Inflammatory macrophage treated with lipopolysaccharide for 1 hour (primary cell): ENCODE measurements around the gene CPT1B.
A peak's percentile ranks its signal among the peaks of the same experiment; 100 is the strongest.
"Not testable (repeated sequence)": the region's sequence is repeated elsewhere in the genome, so short reads cannot be mapped to it uniquely, and the experiment has no call there.

ENCODE experiments used
- DNase-seq, 2 donors: peaks; one replicate each; pipeline ENCODE4 v3.0.0-alpha.2; 2020 to 2022

The CPT1B gene

DNA sequence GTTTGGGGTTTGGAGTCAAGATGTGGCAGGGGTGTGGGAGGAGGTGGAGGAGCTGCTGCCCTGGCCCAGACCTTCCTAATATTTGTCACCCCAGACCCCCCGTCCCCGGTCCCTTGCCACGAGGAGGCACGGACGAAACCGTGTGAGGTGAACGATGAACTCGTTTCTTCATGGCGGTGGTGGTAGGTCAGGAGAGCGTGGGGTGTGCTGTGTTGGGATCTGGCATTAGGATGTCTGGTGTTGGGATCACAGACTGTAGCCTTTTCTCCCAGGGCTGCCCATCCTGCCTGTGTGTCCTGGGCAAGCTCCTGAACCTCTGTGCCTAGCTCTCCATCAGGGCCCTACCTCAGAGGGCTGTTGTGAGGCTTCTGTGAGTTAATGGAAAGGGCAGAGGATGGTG lies 30.8 kb upstream of the CPT1B start:
- no peak for DNase-seq

GRCh38 chr22:50608058-50608840 lies 30.0 kb upstream of the CPT1B start:
- DNase-seq = not testable (repeated sequence)

- DNase-seq = no peak
Measured at GRCh38 chr22:50607659-50608020, 29.4 kb upstream of the CPT1B start.

- DNase-seq = no peak
Measured at GRCh38 chr22:50606946-50607658, 28.9 kb upstream of the CPT1B start.

- DNase-seq = no peak
Measured at GRCh38 chr22:50606165-50606945, 28.1 kb upstream of the CPT1B start.

GRCh38 chr22:50605613-50606074 lies 27.4 kb upstream of the CPT1B start:
- no peak for DNase-seq

GRCh38 chr22:50605002-50605612 lies 26.9 kb upstream of the CPT1B start:
- DNase-seq = no peak

GRCh38 chr22:50604256-50605001 lies 26.2 kb upstream of the CPT1B start:
- no peak for DNase-seq

DNA sequence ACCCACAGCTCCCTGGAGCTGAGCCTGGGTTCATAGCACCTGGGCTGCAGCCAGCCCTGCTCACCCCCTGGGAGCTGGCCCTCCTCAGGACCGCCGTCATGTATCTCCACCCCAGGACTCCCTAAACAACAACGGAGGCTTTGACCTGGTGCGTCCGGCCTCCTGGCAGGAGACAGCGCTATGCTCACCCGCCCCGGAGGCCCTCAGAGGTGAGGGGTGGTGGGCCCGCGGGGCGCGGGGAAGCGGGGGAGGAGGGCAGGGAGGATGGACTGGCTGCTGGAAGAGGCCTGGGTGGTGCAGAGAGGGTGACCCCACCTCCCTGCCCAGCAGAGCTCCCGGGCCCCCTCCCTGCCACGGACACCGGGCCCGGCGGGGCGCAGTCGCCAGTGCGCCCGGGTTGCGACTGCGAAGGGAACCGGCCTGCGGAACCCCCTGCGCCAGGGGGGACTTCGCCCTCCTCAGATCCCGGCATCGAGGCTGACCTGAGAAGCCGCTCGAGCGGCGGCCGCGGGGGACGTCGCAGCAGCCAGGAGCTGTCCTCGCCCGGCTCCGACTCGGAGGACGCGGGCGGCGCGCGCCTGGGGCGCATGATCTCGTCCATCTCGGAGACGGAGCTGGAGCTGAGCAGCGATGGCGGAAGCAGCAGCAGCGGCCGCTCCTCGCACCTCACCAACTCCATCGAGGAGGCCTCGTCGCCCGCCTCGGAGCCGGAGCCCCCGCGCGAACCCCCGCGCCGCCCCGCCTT lies 25.5 kb upstream of the CPT1B start:
- DNase-seq = no peak

- DNase-seq = no peak
Measured at GRCh38 chr22:50602338-50602700, 24.1 kb upstream of the CPT1B start.

DNA sequence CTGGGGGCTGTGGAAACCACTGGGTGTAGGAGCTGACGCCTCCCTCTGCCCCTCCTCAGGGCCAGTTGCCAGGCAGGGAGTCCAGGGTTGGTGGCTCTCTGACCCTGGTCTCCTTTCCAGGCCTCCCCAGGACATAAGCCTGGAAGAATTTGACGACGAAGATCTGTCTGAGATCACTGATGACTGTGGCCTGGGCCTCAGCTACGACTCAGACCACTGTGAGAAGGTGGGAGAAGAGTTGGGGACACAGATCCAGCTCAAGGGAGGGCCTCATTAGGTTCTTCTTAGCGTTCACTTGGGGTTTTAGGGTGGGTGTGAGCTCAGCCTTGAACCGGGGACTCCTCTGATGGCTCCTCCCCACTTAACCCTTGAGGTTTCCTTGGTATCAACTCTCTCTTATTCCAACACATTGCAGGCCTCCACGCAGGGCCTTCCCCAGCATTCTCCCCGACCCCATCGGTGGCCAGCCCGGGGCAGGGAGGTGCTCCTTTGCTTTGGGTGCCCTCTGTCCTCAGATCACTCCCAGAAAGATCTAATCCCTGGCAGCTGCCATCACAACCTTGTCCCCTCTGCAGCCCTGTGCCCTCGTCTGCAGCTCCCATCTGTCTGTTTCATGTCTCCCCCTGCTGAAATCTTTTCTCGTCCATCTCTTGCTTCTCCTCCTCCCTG lies 23.6 kb upstream of the CPT1B start:
- no peak for DNase-seq

- DNase-seq = no peak
Measured at GRCh38 chr22:50600967-50601668, 22.9 kb upstream of the CPT1B start.

DNA sequence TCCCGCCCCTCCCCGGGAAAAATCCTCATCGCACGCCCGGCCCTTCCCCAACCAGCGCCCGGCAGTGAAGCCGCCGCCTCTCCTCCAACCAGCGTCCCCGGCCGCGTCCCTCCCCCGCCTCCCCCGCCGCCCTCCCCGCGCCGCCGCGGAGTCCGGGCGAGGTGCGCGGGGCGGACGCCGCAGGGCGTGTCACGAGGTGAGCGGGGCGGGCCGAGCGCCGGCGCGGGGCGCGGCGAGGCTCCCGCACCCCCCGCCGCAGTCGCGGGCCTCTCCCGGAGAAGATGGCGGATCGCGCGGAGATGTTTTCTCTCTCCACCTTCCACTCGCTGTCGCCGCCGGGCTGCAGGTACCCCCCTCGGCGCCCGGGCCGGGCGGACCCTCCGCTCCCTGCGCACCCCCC lies 22.3 kb upstream of the CPT1B start, which contains the start of gene MAPK8IP2:
TSS of gene MAPK8IP2 (plus strand) at position 256 of the 400 bp plus-strand sequence. CDS start at position 282, 26 bp downstream.
- no peak for DNase-seq

DNA sequence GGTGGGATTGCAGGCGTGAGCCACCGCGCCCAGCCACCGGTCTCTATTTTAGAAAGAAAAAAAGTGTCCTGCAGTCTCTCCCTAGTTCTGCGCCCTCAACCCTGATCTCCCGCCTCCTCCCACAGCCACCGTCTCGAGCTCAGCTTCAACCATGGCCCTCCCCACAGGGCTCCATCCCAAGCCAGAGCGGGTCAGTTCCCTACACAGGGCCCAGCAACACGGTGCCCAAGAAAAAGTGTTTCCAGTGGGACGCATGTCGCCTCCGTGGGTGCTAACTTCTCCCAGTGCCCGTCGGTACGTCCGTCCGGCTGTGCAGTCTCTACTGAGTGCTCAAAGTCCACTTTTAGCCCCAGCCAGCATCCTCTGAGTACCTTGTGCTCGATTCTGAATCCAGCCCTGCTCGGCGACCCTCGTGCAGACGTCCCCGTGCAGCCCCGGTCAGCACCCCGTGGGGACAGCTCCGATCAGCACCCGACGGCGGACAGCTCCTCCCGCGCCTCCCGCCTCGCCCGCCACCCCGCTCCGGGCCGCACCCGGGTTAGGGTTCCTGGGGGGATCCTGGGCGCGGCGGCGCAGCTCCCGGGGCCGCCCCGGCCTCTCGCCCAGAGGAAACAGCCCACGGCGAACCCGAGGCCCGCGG lies 21.7 kb upstream of the CPT1B start:
- DNase-seq = peak in 1 of 2 donors; percentile 39

GRCh38 chr22:50597097-50597496 lies 18.9 kb upstream of the CPT1B start:
- DNase-seq = no peak

DNA sequence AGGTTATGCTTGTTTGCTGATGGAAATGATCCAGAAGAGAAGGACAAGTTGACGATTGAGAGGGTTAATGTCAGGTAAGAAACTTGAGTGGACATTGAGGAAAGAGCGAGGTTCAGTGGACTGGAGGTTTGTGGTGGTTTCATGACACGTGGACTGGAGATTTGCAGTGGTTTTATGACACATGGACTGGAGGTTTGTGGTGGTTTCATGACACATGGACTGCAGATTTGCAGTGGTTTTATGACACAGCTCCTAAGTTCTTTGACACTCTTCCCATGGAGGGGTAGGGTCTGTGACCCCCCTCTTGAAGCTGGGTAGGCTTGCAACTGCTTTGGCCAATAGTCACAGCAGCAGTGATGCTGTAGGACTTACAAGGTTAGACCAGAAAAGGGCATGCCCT lies 17.0 kb upstream of the CPT1B start:
- no peak for DNase-seq

- DNase-seq = no peak
Measured at GRCh38 chr22:50587407-50587806, 9.2 kb upstream of the CPT1B start.

GRCh38 chr22:50586416-50586815 lies 8.2 kb upstream of the CPT1B start:
- no peak for DNase-seq

DNA sequence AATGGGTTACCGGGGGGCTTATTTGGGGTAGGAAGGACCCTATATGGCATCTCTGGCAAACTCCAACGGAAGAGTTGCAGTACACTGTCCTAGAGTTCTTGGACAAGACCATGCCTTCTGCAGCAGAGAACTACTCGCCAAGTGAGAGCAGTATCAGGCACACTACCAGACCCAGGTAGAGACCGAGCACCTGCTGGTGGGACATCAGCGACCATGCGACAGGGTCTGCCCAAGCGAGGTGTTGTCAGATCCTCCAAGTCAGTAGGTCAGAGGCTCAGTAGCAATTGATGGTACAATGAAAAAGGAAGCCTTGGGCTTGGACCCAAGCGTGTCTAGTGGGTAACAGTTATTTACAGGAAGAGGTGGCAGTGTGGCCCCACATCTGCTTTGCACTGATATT lies 7.6 kb upstream of the CPT1B start:
- no peak for DNase-seq

- no peak for DNase-seq
Measured at GRCh38 chr22:50585238-50585637, 7.0 kb upstream of the CPT1B start.
